Caco-2 (cell line): Measurements from ENCODE around the gene NHLRC3. TPM values are rescaled to one million over a fixed set of nuclear protein-coding genes. Genes with fewer than 3 reads are reported as not detected.

ENCODE experiments used
- BruUV-seq: library from RNA; stranded (reverse); fragments of 400-500 nt; replicated peaks from 2 replicates; lab custom pipeline; 2021; lab: Mats Ljungman, UMichigan
- CTCF ChIA-PET: fragments of 300-600 bp; sonication (Branson Sonifier 250); formaldehyde crosslinking; loops from one replicate; lab custom pipeline; 2022; ENCODE audit warnings: antibody characterized with exemption; lab: Charles Lee
- POLR2A ChIA-PET: fragments of 300-600 bp; sonication (Branson Sonifier 250); formaldehyde crosslinking; loops from one replicate; lab custom pipeline; 2022; ENCODE audit warnings: antibody characterized with exemption; lab: Charles Lee
- DNase-seq, 2 experiments: peaks; one replicate each; pipeline versions ENCODE4 v3.0.0 to v3.0.0-alpha.2; 2020 to 2022
- H3K27me3 ChIP-seq: replicated peaks from 2 replicates; pipeline ENCODE4 v1.6.0; 2011; ENCODE audit warnings: low read length; ENCODE audit not compliant: control insufficient read depth, insufficient read depth
- H3K36me3 ChIP-seq: 2 replicates; pipeline ENCODE4 v1.5.1; 2011; ENCODE audit warnings: low read length; ENCODE audit not compliant: control insufficient read depth, insufficient read depth
- H3K4me1 ChIP-seq: fragments of 250-450 bp; sonication (Bioruptor Pico); 2 replicates; pipeline ENCODE4 v1.5.1; 2020; ENCODE audit warnings: mild to moderate bottlenecking
- H3K4me3 ChIP-seq: 2 replicates; pipeline ENCODE4 v1.5.1; 2011; ENCODE audit warnings: low read depth, mild to moderate bottlenecking, control low read depth, low read length
- H3K9me3 ChIP-seq: fragments of 250-450 bp; sonication (Bioruptor Pico); 2 replicates; pipeline ENCODE4 v1.5.1; 2020; ENCODE audit warnings: mild to moderate bottlenecking, moderate library complexity
- H3K27ac Mint-ChIP-seq: one replicate; pipeline ENCODE4 v1.8.0; 2022; ENCODE audit warnings: mixed read lengths; ENCODE audit not compliant: unreplicated experiment
- H3K27me3 Mint-ChIP-seq: one replicate; pipeline ENCODE4 v1.8.0; 2022; ENCODE audit warnings: mixed read lengths; ENCODE audit not compliant: insufficient read depth, unreplicated experiment
- H3K36me3 Mint-ChIP-seq: one replicate; pipeline ENCODE4 v1.8.0; 2022; ENCODE audit warnings: mild to moderate bottlenecking, mixed read lengths; ENCODE audit not compliant: insufficient read depth, unreplicated experiment
- H3K4me1 Mint-ChIP-seq: one replicate; pipeline ENCODE4 v1.8.0; 2022; ENCODE audit warnings: low read depth, mixed read lengths; ENCODE audit not compliant: unreplicated experiment
- H3K4me3 Mint-ChIP-seq: one replicate; pipeline ENCODE4 v1.8.0; 2022; ENCODE audit warnings: mild to moderate bottlenecking, moderate library complexity, mixed read lengths; ENCODE audit not compliant: unreplicated experiment
- H3K9me3 Mint-ChIP-seq: one replicate; pipeline ENCODE4 v1.8.0; 2022; ENCODE audit warnings: mixed read lengths; ENCODE audit not compliant: unreplicated experiment
- CTCF ChIP-seq, 2 experiments: fragments of 200-600 bp in 1 of 2; IDR thresholded peaks; 1 replicate in 1 of 2; 2 replicates in 1 of 2; pipeline versions ENCODE4 v1.5.1 to v1.8.0; 2011 to 2022; ENCODE audit warnings: antibody characterized with exemption in 1 of 2, control low read depth in 1 of 2, inconsistent platforms in 1 of 2, low read depth in 1 of 2, low read length in 1 of 2, mild to moderate bottlenecking in 1 of 2, moderate library complexity in 1 of 2; ENCODE audit not compliant: insufficient read depth in 1 of 2, severe bottlenecking in 1 of 2, unreplicated experiment in 1 of 2
- intact Hi-C: fragments of 100-400 bp; cut with micrococcal nuclease; formaldehyde crosslinking; loops from one replicate; pipeline ENCODE4 v1.10.0; 2022; ENCODE audit not compliant: unreplicated experiment
- total RNA-seq: library from RNA; stranded (reverse); gene quantifications from 2 replicates; pipeline ENCODE4 v1.2.3, GENCODE V29; 2022

NHLRC3 gene
- total RNA-seq, 1 experiment from 2014 or later: 38.1 TPM

GRCh38 chr13:39047560-39047959 lies 9.3 kb downstream of the NHLRC3 start:
- Mint-ChIP-seq H3K36me3 (peaks cover 12% of the 10 kb centered on the region), H3K9me3 (no peaks in the 10 kb centered on the region), H3K4me1 (no peaks in the 10 kb centered on the region), H3K4me3 (no peak overlapping the region), H3K27me3 (no peaks in the 10 kb centered on the region), H3K27ac (no peak overlapping the region)
- Histone ChIP-seq H3K27me3 (no peaks in the 10 kb centered on the region), H3K4me3 (no peak overlapping the region), H3K4me1 (no peaks in the 10 kb centered on the region), H3K36me3 (no peaks in the 10 kb centered on the region), H3K9me3 (no peaks in the 10 kb centered on the region)
- peak; percentile 49 to 64 for DNase-seq
- intact Hi-C loops: loop anchor here (5.0 kb wide), 1 partner anchor 570 kb away; no protein-coding TSS in a partner anchor
- no TSS peak for BruUV-seq
- CTCF ChIA-PET: interaction anchor here (0.7 kb wide), 1 partner anchor 216 kb away, joined by 3 read pairs; no protein-coding TSS in a partner anchor
- TF ChIP-seq CTCF (IDR thresholded peaks at IDR 0.05; ENCODE audit: insufficient read depth in 1 of 2, low read depth in 1 of 2, low read length in 1 of 2, severe bottlenecking in 1 of 2, unreplicated experiment in 1 of 2): peak; percentile 21 to 46
- POLR2A ChIA-PET: no interaction called here

GRCh38 chr13:39048806-39049205 lies 10.6 kb downstream of the NHLRC3 start:
- Histone ChIP-seq H3K36me3 (no peaks in the 10 kb centered on the region), H3K4me3 (no peak overlapping the region), H3K9me3 (no peaks in the 10 kb centered on the region), H3K27me3 (no peaks in the 10 kb centered on the region), H3K4me1 (no peaks in the 10 kb centered on the region)
- Mint-ChIP-seq H3K36me3 (peaks cover 12% of the 10 kb centered on the region), H3K27me3 (no peaks in the 10 kb centered on the region), H3K27ac (no peak overlapping the region), H3K4me1 (no peaks in the 10 kb centered on the region), H3K9me3 (no peaks in the 10 kb centered on the region), H3K4me3 (no peak overlapping the region)
- DNase-seq: no peak
- TF ChIP-seq CTCF (IDR thresholded peaks at IDR 0.05; ENCODE audit: insufficient read depth in 1 of 2, low read depth in 1 of 2, low read length in 1 of 2, severe bottlenecking in 1 of 2, unreplicated experiment in 1 of 2): no peak
- intact Hi-C loops: loop anchor here (5.0 kb wide), 1 partner anchor 568 kb away; no protein-coding TSS in a partner anchor
- BruUV-seq: no TSS peak
- ChIA-PET CTCF (no interaction called here), POLR2A (no interaction called here)

GRCh38 chr13:39049274-39049673 lies 11.0 kb downstream of the NHLRC3 start:
- Histone ChIP-seq H3K36me3 (no peaks in the 10 kb centered on the region), H3K4me1 (no peaks in the 10 kb centered on the region), H3K4me3 (no peak overlapping the region), H3K9me3 (no peaks in the 10 kb centered on the region), H3K27me3 (no peaks in the 10 kb centered on the region)
- Mint-ChIP-seq H3K4me1 (no peaks in the 10 kb centered on the region), H3K27ac (no peak overlapping the region), H3K27me3 (no peaks in the 10 kb centered on the region), H3K9me3 (no peaks in the 10 kb centered on the region), H3K36me3 (peaks cover 12% of the 10 kb centered on the region), H3K4me3 (no peak overlapping the region)
- ChIA-PET POLR2A (no interaction called here), CTCF (no interaction called here)
- intact Hi-C loops: loop anchor here (5.0 kb wide), 1 partner anchor 568 kb away; no protein-coding TSS in a partner anchor
- BruUV-seq: no TSS peak
- DNase-seq: no peak
- TF ChIP-seq CTCF (IDR thresholded peaks at IDR 0.05; ENCODE audit: insufficient read depth in 1 of 2, low read depth in 1 of 2, low read length in 1 of 2, severe bottlenecking in 1 of 2, unreplicated experiment in 1 of 2): no peak
